HepG2 (cell line): ENCODE results near the gene RREB1. TPM values are rescaled to one million over a fixed set of nuclear protein-coding genes. Genes with fewer than 3 reads are reported as not detected.

Source experiments
- ARNT2 ChIP-seq: sonication (generic); formaldehyde crosslinking; IDR thresholded peaks from 2 replicates; pipeline ENCODE4 v1.8.0; 2022; ENCODE audit warnings: mild to moderate bottlenecking, low read depth, missing genetic modification reagents, moderate library complexity
- ATF7 ChIP-seq, 2 experiments: fragments of 450-650 bp in 1 of 2; sonication (generic) in 1 of 2; formaldehyde crosslinking in 1 of 2; IDR thresholded peaks; 2 replicates each; pipeline versions ENCODE4 v1.4.0 to v1.6.1; 2016 to 2020; ENCODE audit warnings: antibody characterized with exemption in 1 of 2, mild to moderate bottlenecking in 1 of 2, missing genetic modification reagents in 1 of 2
- CBX5 ChIP-seq: sonication (generic); formaldehyde crosslinking; IDR thresholded peaks from 2 replicates; pipeline ENCODE4 v1.4.0; 2020; ENCODE audit warnings: missing genetic modification reagents, borderline replicate concordance
- CHCHD3 ChIP-seq: sonication (generic); formaldehyde crosslinking; IDR thresholded peaks from 2 replicates; pipeline ENCODE4 v1.8.0; 2022; ENCODE audit warnings: mild to moderate bottlenecking, missing genetic modification reagents, moderate library complexity
- DNMT3B ChIP-seq: conservative IDR thresholded peaks from 2 replicates; pipeline ENCODE4 v1.6.1; 2016; ENCODE audit warnings: missing biosample characterization, control low read depth
- ELF1 ChIP-seq: sonication (generic); formaldehyde crosslinking; IDR thresholded peaks from 2 replicates; pipeline ENCODE4 v1.4.0; 2020; ENCODE audit warnings: missing genetic modification reagents
- EZH2 ChIP-seq: conservative IDR thresholded peaks from 2 replicates; pipeline ENCODE4 v1.6.1; 2012; ENCODE audit warnings: mild to moderate bottlenecking, low read depth, low read length, moderate library complexity
- GATAD1 ChIP-seq: IDR thresholded peaks from 2 replicates; pipeline ENCODE4 v1.6.1; 2016; ENCODE audit warnings: missing genetic modification reagents, missing compliant biosample characterization
- HOXA5 ChIP-seq: sonication (generic); formaldehyde crosslinking; IDR thresholded peaks from 2 replicates; pipeline ENCODE4 v1.4.0; 2020; ENCODE audit warnings: missing genetic modification reagents
- JDP2 ChIP-seq: sonication (generic); formaldehyde crosslinking; IDR thresholded peaks from 2 replicates; pipeline ENCODE4 v1.8.1; 2022; ENCODE audit warnings: missing genetic modification reagents, borderline replicate concordance
- LCORL ChIP-seq, 2 experiments: fragments of 450-650 bp in 1 of 2; sonication (generic) in 1 of 2; formaldehyde crosslinking in 1 of 2; IDR thresholded peaks; 2 replicates each; pipeline versions ENCODE4 v1.5.0 to v1.6.1; 2017 to 2020; ENCODE audit warnings: antibody characterized with exemption in 1 of 2, missing genetic modification reagents in 1 of 2
- LRRFIP1 ChIP-seq: sonication (generic); formaldehyde crosslinking; conservative IDR thresholded peaks from 2 replicates; pipeline ENCODE4 v1.4.0; 2020; ENCODE audit warnings: missing genetic modification reagents
- SCMH1 ChIP-seq: sonication (generic); formaldehyde crosslinking; IDR thresholded peaks from 2 replicates; pipeline ENCODE4 v1.9.0; 2021; ENCODE audit warnings: missing genetic modification reagents, mild to moderate bottlenecking, borderline replicate concordance
- SNAPC5 ChIP-seq: sonication (generic); formaldehyde crosslinking; IDR thresholded peaks from 2 replicates; pipeline ENCODE4 v1.8.1; 2023; ENCODE audit warnings: mild to moderate bottlenecking, missing genetic modification reagents, borderline replicate concordance
- STAG1 ChIP-seq: sonication (generic); formaldehyde crosslinking; IDR thresholded peaks from 2 replicates; pipeline ENCODE4 v1.4.0; 2020; ENCODE audit warnings: missing genetic modification reagents
- TFAP4 ChIP-seq: sonication (generic); IDR thresholded peaks from 2 replicates; pipeline ENCODE4 v1.6.1; 2016; ENCODE audit warnings: low read depth, borderline replicate concordance
- XRCC5 ChIP-seq: fragments of 200-400 bp; formaldehyde crosslinking; optimal IDR thresholded peaks from 2 replicates; pipeline ENCODE3; 2017; ENCODE audit warnings: mild to moderate bottlenecking, low read length
- ZFP41 ChIP-seq: sonication (generic); formaldehyde crosslinking; IDR thresholded peaks from 2 replicates; pipeline ENCODE4 v1.4.0; 2020; ENCODE audit warnings: mild to moderate bottlenecking, missing genetic modification reagents, borderline replicate concordance
- ZFP91 ChIP-seq: sonication (generic); formaldehyde crosslinking; IDR thresholded peaks from 2 replicates; pipeline ENCODE4 v1.9.0; 2022; ENCODE audit warnings: missing genetic modification reagents, mild to moderate bottlenecking, borderline replicate concordance
- ZNF30 ChIP-seq: sonication (generic); formaldehyde crosslinking; IDR thresholded peaks from 2 replicates; pipeline ENCODE4 v1.5.0; 2020; ENCODE audit warnings: mild to moderate bottlenecking, missing genetic modification reagents
- ZNF333 ChIP-seq: sonication (generic); formaldehyde crosslinking; IDR thresholded peaks from 2 replicates; pipeline ENCODE4 v1.4.0; 2020; ENCODE audit warnings: mild to moderate bottlenecking, missing genetic modification reagents, borderline replicate concordance
- ZNF446 ChIP-seq: sonication (generic); formaldehyde crosslinking; IDR thresholded peaks from 2 replicates; pipeline ENCODE4 v1.5.0; 2020; ENCODE audit warnings: mild to moderate bottlenecking, missing genetic modification reagents
- ZNF766 ChIP-seq: sonication (generic); formaldehyde crosslinking; IDR thresholded peaks from 2 replicates; pipeline ENCODE4 v1.5.0; 2020; ENCODE audit warnings: missing genetic modification reagents, borderline replicate concordance
- polyA plus RNA-seq, 8 experiments: library from polyadenylated mRNA; depleted of rRNA in 3 of 8; stranded (reverse) in 7 of 8; unstranded in 1 of 8; fragments of >200 nt; fragmentation: Illumina TruSeq in 4 of 8; extraction: Trizol in 4 of 8; gene quantifications; 2 replicates each; pipeline versions ENCODE4 v1.2.1 to v1.2.3, GENCODE V29; 2011 to 2016; ENCODE audit warnings: low read depth in 4 of 8, missing spikeins in 1 of 8, mixed read lengths in 1 of 8; ENCODE audit not compliant: insufficient read depth in 1 of 8
- total RNA-seq, 5 experiments: library from RNA; depleted of rRNA; stranded (reverse); fragments of >200 nt; fragmentation: Illumina TruSeq; extraction: Trizol; gene quantifications; 2 replicates each; pipeline ENCODE4 v1.2.3, GENCODE V29; 2016; ENCODE audit warnings: low read depth in 1 of 5
- TF ChIP-seq, protein P1 (sequence below): sonication (generic); formaldehyde crosslinking; IDR thresholded peaks from 2 replicates; pipeline ENCODE4 v1.4.0; 2020; ENCODE audit warnings: mild to moderate bottlenecking, missing genetic modification reagents, borderline replicate concordance

RREB1 gene
- total and polyA plus RNA-seq, 2 of the 13 experiments (the other 11 are each of a cell fraction or from before 2014, with no cell fraction given) = 6.1 to 23.2 TPM

- TF ChIP-seq ZFP91 = no peak
- TF ChIP-seq ZNF30 (CRISPR knock-in tag) = no peak
- peak; percentile 37 for TF ChIP-seq GATAD1 (CRISPR knock-in tag)
- TF ChIP-seq, protein P1, sequence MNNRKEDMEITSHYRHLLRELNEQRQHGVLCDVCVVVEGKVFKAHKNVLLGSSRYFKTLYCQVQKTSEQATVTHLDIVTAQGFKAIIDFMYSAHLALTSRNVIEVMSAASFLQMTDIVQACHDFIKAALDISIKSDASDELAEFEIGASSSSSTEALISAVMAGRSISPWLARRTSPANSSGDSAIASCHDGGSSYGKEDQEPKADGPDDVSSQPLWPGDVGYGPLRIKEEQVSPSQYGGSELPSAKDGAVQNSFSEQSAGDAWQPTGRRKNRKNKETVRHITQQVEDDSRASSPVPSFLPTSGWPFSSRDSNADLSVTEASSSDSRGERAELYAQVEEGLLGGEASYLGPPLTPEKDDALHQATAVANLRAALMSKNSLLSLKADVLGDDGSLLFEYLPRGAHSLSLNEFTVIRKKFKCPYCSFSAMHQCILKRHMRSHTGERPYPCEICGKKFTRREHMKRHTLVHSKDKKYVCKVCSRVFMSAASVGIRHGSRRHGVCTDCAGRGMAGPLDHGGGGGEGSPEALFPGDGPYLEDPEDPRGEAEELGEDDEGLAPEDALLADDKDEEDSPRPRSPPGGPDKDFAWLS = no peak
- TF ChIP-seq DNMT3B (CRISPR knock-in tag) = no peak
- TF ChIP-seq LRRFIP1 (CRISPR knock-in tag) = no peak
- no peak for TF ChIP-seq SNAPC5
- no peak for TF ChIP-seq TFAP4
- no peak for TF ChIP-seq EZH2
- no peak for TF ChIP-seq CBX5 (CRISPR knock-in tag)
- no peak for TF ChIP-seq SCMH1
- TF ChIP-seq ZNF446 (CRISPR knock-in tag) = no peak
- no peak for TF ChIP-seq CHCHD3 (CRISPR knock-in tag)
- TF ChIP-seq ZNF333 (CRISPR knock-in tag) = no peak
- no peak for TF ChIP-seq STAG1
- no peak for TF ChIP-seq JDP2 (CRISPR knock-in tag)
- TF ChIP-seq ELF1 (CRISPR knock-in tag) = no peak
- TF ChIP-seq ARNT2 (CRISPR knock-in tag) = no peak
- TF ChIP-seq LCORL (IDR thresholded peaks at IDR 0.05) = no peak
- TF ChIP-seq LCORL (CRISPR knock-in tag; IDR thresholded peaks at IDR 0.05) = peak; percentile 76
- no peak for TF ChIP-seq XRCC5
- no peak for TF ChIP-seq ZFP41 (CRISPR knock-in tag)
- TF ChIP-seq ATF7 (IDR thresholded peaks at IDR 0.05) = no peak
- TF ChIP-seq ATF7 (CRISPR knock-in tag; IDR thresholded peaks at IDR 0.05) = no peak
- no peak for TF ChIP-seq HOXA5
- TF ChIP-seq ZNF766 (CRISPR knock-in tag) = no peak
Observed at GRCh38 chr6:7139835-7140470, 32.2 kb downstream of the RREB1 start (continued).
